T-cell (primary cell): Measurements from ENCODE around the gene KLHL24. TPM values are rescaled to one million over a fixed set of nuclear protein-coding genes. Genes with fewer than 3 reads are reported as not detected.

Source experiments
- ATAC-seq, 4 experiments: fragments of 200-7000 bp in 3 of 4; fragments of 150-1000 bp in 1 of 4; cut with Tn5 transposase; replicated peaks in 1 of 4; 1 replicate in 3 of 4; 2 replicates in 1 of 4; pipeline ENCODE4 v1.10.0; 2021; ENCODE audit warnings: moderate library complexity in 3 of 4, mild to moderate bottlenecking in 2 of 4, moderate number of reproducible peaks in 1 of 4
- CTCF ChIA-PET, 2 donors: fragments of 300-600 bp; sonication (Branson Sonifier 250); formaldehyde crosslinking; loops; one replicate each; lab custom pipeline; 2022; ENCODE audit warnings: antibody characterized with exemption in 2 of 2; lab: Charles Lee
- POLR2A ChIA-PET, 2 donors: fragments of 300-600 bp; sonication (Branson Sonifier 250); formaldehyde crosslinking; loops; one replicate each; lab custom pipeline; 2022; ENCODE audit warnings: antibody characterized with exemption in 2 of 2; lab: Charles Lee
- DNase-seq, 35 experiments: peaks; one replicate each; pipeline versions ENCODE4 v3.0.0 to v3.0.0-alpha.2; 2013 to 2023
- H3K27ac ChIP-seq: one replicate; pipeline ENCODE4 v1.5.1; 2013; ENCODE audit warnings: low read length
- H3K27me3 ChIP-seq, 2 experiments: replicated peaks in 1 of 2; 1 replicate in 1 of 2; 2 replicates in 1 of 2; pipeline versions ENCODE4 v1.6.1 to v1.7.0; 2013; ENCODE audit warnings: low read length in 1 of 2, mixed read lengths in 1 of 2; ENCODE audit not compliant: control insufficient read depth in 2 of 2, insufficient read depth in 2 of 2; ENCODE audit errors: extremely low read depth in 1 of 2
- H3K36me3 ChIP-seq, 2 donors: 1 replicate in 1 of 2; 2 replicates in 1 of 2; pipeline versions ENCODE4 v1.6.1 to v1.7.0; 2013; ENCODE audit warnings: low read length in 1 of 2; ENCODE audit not compliant: control insufficient read depth in 2 of 2, insufficient read depth in 1 of 2; ENCODE audit errors: extremely low read depth in 1 of 2
- H3K4me1 ChIP-seq, 2 experiments: 1 replicate in 1 of 2; 2 replicates in 1 of 2; pipeline versions ENCODE4 v1.6.1 to v1.7.0; 2013; ENCODE audit warnings: low read length in 2 of 2, mixed read lengths in 1 of 2; ENCODE audit not compliant: insufficient read depth in 2 of 2, control insufficient read depth in 1 of 2; ENCODE audit errors: extremely low read depth in 1 of 2
- H3K4me3 ChIP-seq, 2 donors: 1 replicate in 1 of 2; 2 replicates in 1 of 2; pipeline versions ENCODE4 v1.5.1 to v1.7.0; 2013; ENCODE audit warnings: mild to moderate bottlenecking in 2 of 2, low read length in 1 of 2, moderate library complexity in 1 of 2; ENCODE audit not compliant: control insufficient read depth in 1 of 2; ENCODE audit errors: extremely low read depth in 1 of 2
- H3K9me3 ChIP-seq: 2 replicates; pipeline ENCODE4 v1.7.0; 2013
- H3K27ac Mint-ChIP-seq, 2 donors: one replicate each; pipeline ENCODE4 v1.8.0; 2020 to 2021; ENCODE audit warnings: mild to moderate bottlenecking in 2 of 2, mixed read lengths in 2 of 2
- H3K27me3 Mint-ChIP-seq, 2 donors: one replicate each; pipeline ENCODE4 v1.8.0; 2021 to 2022; ENCODE audit warnings: mixed read lengths in 2 of 2
- H3K36me3 Mint-ChIP-seq: one replicate; pipeline ENCODE4 v1.8.0; 2021; ENCODE audit warnings: mixed read lengths
- H3K4me1 Mint-ChIP-seq, 3 donors: one replicate each; pipeline ENCODE4 v1.8.0; 2020 to 2022; ENCODE audit warnings: mixed read lengths in 3 of 3, mild to moderate bottlenecking in 1 of 3
- H3K4me3 Mint-ChIP-seq, 3 donors: one replicate each; pipeline ENCODE4 v1.8.0; 2020 to 2022; ENCODE audit warnings: mild to moderate bottlenecking in 3 of 3, mixed read lengths in 3 of 3, moderate library complexity in 3 of 3
- H3K9me3 Mint-ChIP-seq, 3 donors: one replicate each; pipeline ENCODE4 v1.8.0; 2020 to 2022; ENCODE audit warnings: mixed read lengths in 3 of 3
- WGBS: methylation state at CpG from one replicate; pipeline ENCODE4 v1.1.5; 2013; ENCODE audit warnings: missing lambda C conversion rate; ENCODE audit not compliant: insufficient coverage; 5-methylcytosine and 5-hydroxymethylcytosine counted together
- total RNA-seq, 35 experiments: library from RNA in 6 of 35; stranded (reverse) in 6 of 35; fragments of 120-200 nt in 1 of 35; gene quantifications; one replicate each; pipeline versions ENCODE4 v1.2.1 to v1.2.4 and lab custom pipeline; 2013 to 2026

KLHL24 gene
- total RNA-seq, 5 donors from 2014 or later (not counting 1 experiment from before 2014, with no cell fraction given) = 83.3 to 145 (median 101) TPM

DNA sequence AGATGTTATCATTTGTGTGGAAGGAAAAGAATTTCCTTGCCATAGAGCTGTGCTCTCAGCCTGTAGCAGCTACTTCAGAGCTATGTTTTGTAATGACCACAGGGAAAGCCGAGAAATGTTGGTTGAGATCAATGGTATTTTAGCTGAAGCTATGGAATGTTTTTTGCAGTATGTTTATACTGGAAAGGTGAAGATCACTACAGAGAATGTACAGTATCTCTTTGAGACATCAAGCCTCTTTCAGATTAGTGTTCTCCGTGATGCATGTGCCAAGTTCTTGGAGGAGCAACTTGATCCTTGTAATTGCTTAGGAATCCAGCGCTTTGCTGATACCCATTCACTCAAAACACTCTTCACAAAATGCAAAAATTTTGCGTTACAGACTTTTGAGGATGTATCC is 15.1 kb downstream of the KLHL24 start:
- no peak for DNase-seq
- Mint-ChIP-seq H3K36me3 (peaks cover 63% of the 10 kb centered on the region), H3K27ac (no peak overlapping the region), H3K9me3 (peaks cover 5 to 31% (median 20%) of the 10 kb centered on the region in 3 donors), H3K4me3 (peak overlapping the region in 1 of 3 donors; percentile 9), H3K27me3 (no peaks in the 10 kb centered on the region), H3K4me1 (peaks cover 9 to 13% (median 9%) of the 10 kb centered on the region in 3 donors)
- Histone ChIP-seq H3K36me3 (peaks cover 10 to 39% of the 10 kb centered on the region in 2 donors), H3K4me1 (no peaks in the 10 kb centered on the region), H3K27me3 (no peaks in the 10 kb centered on the region), H3K9me3 (peaks cover 22% of the 10 kb centered on the region), H3K27ac (no peak overlapping the region), H3K4me3 (no peak overlapping the region)
- WGBS = 100% methylated on average over 1 of the region's 4 CpGs
- POLR2A ChIA-PET = interaction anchor here (0.6 to 0.8 kb wide), 3 partner anchors 10 to 55 kb away, joined by 3 to 10 read pairs (median 3); no protein-coding TSS in a partner anchor
- no peak for ATAC-seq
- CTCF ChIA-PET = no interaction called here

DNA sequence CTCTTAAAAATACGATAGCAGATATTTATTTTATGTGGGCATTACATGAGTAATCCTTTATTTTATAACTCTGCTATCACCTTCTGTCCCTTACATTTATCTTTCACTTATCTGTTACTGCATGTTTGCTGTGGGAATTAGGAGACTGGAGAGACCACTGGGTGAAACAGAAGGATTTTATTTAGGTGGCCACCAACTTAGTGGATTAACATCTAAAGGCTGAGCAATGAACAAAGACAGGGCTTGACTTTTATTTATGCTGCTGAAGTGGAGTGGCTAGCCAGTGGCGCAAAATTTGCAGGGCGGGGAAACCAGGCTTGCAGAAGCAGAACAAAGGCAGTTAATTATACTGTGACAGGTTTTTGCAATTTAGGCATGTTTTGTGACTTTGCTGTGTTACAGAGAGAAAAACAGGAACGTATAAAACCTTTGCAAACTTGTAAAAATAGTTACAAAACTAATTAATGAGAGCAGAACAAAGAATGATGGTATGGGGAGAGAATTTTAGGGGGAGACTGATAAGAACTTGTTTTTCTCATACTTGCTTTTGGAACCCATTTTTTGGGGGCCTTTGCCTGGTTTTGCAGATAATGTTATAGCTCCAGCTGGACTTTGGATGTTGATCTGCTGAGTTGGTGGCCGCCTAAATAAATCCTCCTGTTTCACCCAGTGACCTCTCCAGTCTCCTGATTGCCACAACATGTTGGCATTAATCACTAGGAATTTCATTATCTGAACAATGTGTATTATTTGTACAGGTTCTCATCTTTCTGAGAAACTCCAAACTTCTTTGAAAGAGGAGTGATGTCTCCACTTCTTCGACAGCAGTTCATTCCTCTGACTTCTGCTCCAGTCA is 18.0 kb downstream of the KLHL24 start:
- peak in 1 of 35 experiments; percentile 25 for DNase-seq
- WGBS = 100% methylated on average over 3 of the region's 6 CpGs
- H3K4me3 Mint-ChIP-seq = no peak overlapping the region

DNA sequence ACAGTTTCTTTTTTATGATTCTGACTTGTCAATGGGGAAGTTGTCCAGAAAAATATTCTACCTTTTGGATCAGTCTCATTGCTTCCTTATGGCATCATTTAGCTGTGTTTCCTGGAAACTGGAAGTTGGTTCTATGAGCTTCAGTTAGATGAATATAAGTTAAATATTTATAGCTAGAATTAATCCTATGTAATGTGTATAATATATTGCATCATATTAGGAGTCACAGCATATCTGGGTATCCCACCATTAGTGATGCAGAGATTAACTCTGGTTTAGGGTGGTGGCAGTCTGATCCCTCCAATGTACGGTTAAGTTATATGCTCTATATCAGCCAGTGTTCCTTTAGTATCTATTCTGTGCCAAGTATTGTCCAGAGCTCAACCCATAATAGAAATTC is 19.3 kb downstream of the KLHL24 start:
- Mint-ChIP-seq H3K9me3 (peaks cover 10 to 35% (median 24%) of the 10 kb centered on the region in 3 donors), H3K27ac (no peak overlapping the region), H3K36me3 (peaks cover 73% of the 10 kb centered on the region), H3K27me3 (no peaks in the 10 kb centered on the region), H3K4me3 (no peak overlapping the region), H3K4me1 (peaks cover 30 to 36% (median 32%) of the 10 kb centered on the region in 3 donors)
- Histone ChIP-seq H3K27me3 (no peaks in the 10 kb centered on the region), H3K36me3 (peaks cover 15 to 39% of the 10 kb centered on the region in 2 donors), H3K27ac (no peak overlapping the region), H3K4me1 (no peaks in the 10 kb centered on the region), H3K9me3 (peaks cover 22% of the 10 kb centered on the region), H3K4me3 (no peak overlapping the region)
- no peak for DNase-seq
- ChIA-PET POLR2A (interaction anchor here in 1 of 2 donors (0.6 to 1.2 kb wide), 5 partner anchors 9 to 1977 kb away, joined by 3 to 5 read pairs (median 3); partner anchors contain the start of gene YEATS2), CTCF (interaction anchor here in 1 of 2 donors (0.9 kb wide), 1 partner anchor 18 kb away, joined by 3 read pairs; no protein-coding TSS in a partner anchor)
- no peak for ATAC-seq
- WGBS = no CpG with 5 or more reads among the region's 1 CpG

More for the DNA sequence above, 18.0 kb downstream of the KLHL24 start:
- Histone ChIP-seq H3K9me3 (peaks cover 22% of the 10 kb centered on the region), H3K36me3 (peaks cover 10 to 39% of the 10 kb centered on the region in 2 donors), H3K4me3 (no peak overlapping the region), H3K27ac (no peak overlapping the region), H3K27me3 (no peaks in the 10 kb centered on the region), H3K4me1 (no peaks in the 10 kb centered on the region)
- no peak for ATAC-seq
- Mint-ChIP-seq H3K4me1 (peaks cover 22 to 24% (median 22%) of the 10 kb centered on the region in 3 donors), H3K36me3 (peaks cover 74% of the 10 kb centered on the region), H3K27ac (no peak overlapping the region), H3K27me3 (no peaks in the 10 kb centered on the region), H3K9me3 (peaks cover 10 to 38% (median 24%) of the 10 kb centered on the region in 3 donors)
- POLR2A ChIA-PET = no interaction called here
- CTCF ChIA-PET = no interaction called here

DNA sequence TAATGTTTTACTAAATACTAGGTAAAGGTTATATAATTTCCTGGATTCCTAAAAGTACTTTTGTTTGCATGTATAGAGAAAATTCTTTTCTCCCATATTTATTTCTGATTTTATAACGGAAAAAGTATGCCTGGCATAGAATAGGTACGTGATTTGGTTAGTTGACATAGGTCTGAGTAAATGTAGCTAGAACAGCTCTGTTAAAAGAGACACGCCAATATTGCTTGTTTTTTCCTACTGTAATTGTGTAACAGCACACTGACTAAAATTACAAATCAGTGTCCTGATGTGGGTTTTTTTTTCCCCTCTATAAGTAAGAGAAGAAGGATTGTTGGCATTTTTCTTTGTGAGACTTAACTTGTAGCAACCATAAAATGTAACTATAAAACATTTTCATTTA is 26.7 kb downstream of the KLHL24 start:
- H3K27me3 ChIP-seq = no peaks in the 10 kb centered on the region
- DNase-seq = no peak
- ATAC-seq = no peak
- POLR2A ChIA-PET = interaction anchor here in 1 of 2 donors (0.5 to 0.6 kb wide), 3 partner anchors 34 to 458 kb away, joined by 3 to 4 read pairs (median 3); partner anchors contain the start of gene YEATS2
- peaks cover 11 to 50% of the 10 kb centered on the region in 2 donors for H3K36me3 ChIP-seq
- peaks cover 0 to 2% (median 2%) of the 10 kb centered on the region in 3 donors for H3K9me3 Mint-ChIP-seq
- CTCF ChIA-PET = interaction anchor here in 1 of 2 donors (0.6 to 1.0 kb wide), 4 partner anchors 23 to 1484 kb away, joined by 3 to 6 read pairs (median 3); partner anchors contain the start of gene KLHL24
- no peak overlapping the region for H3K4me3 ChIP-seq
- no peak overlapping the region for H3K4me3 Mint-ChIP-seq
- no CpG with 5 or more reads among the region's 3 CpGs for WGBS
- H3K4me1 ChIP-seq = no peaks in the 10 kb centered on the region
- H3K9me3 ChIP-seq = no peaks in the 10 kb centered on the region
- no peak overlapping the region for H3K27ac Mint-ChIP-seq
- peaks cover 33 to 39% (median 33%) of the 10 kb centered on the region in 3 donors for H3K4me1 Mint-ChIP-seq
- H3K27me3 Mint-ChIP-seq = no peaks in the 10 kb centered on the region
- H3K27ac ChIP-seq = no peak overlapping the region
- peaks cover 49% of the 10 kb centered on the region for H3K36me3 Mint-ChIP-seq

DNA sequence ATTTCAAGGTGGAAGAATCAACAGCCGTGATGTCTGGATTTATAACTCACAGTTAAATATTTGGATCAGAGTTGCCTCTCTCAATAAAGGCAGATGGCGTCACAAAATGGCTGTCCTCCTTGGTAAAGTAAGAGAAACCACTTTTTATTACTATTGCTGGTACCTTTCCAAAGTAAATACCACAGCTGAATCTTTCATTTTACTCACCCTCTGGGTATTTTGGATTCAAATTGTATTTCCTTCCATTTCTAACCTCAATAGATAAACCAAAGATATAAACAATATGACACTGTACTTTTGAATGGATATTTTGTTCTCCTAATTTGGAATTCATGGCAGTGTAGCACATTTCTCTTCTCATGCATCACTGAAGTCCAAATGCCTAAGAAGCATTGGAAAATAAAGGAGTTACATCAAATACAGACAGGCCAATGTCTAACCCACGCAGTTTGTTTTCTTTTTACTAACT is 29.5 kb downstream of the KLHL24 start:
- H3K4me1 Mint-ChIP-seq = peaks cover 7 to 24% (median 16%) of the 10 kb centered on the region in 3 donors
- ChIA-PET POLR2A (no interaction called here), CTCF (no interaction called here)
- Histone ChIP-seq H3K27ac (no peak overlapping the region), H3K9me3 (no peaks in the 10 kb centered on the region), H3K36me3 (peaks cover 7 to 61% of the 10 kb centered on the region in 2 donors), H3K4me3 (no peak overlapping the region), H3K4me1 (no peaks in the 10 kb centered on the region), H3K27me3 (no peaks in the 10 kb centered on the region)
- ATAC-seq = no peak
- H3K27me3 Mint-ChIP-seq = no peaks in the 10 kb centered on the region
- no peaks in the 10 kb centered on the region for H3K9me3 Mint-ChIP-seq
- no CpG with 5 or more reads among the region's 3 CpGs for WGBS
- DNase-seq = no peak
- no peak overlapping the region for H3K4me3 Mint-ChIP-seq
- no peak overlapping the region for H3K27ac Mint-ChIP-seq
- peaks cover 40% of the 10 kb centered on the region for H3K36me3 Mint-ChIP-seq

DNA sequence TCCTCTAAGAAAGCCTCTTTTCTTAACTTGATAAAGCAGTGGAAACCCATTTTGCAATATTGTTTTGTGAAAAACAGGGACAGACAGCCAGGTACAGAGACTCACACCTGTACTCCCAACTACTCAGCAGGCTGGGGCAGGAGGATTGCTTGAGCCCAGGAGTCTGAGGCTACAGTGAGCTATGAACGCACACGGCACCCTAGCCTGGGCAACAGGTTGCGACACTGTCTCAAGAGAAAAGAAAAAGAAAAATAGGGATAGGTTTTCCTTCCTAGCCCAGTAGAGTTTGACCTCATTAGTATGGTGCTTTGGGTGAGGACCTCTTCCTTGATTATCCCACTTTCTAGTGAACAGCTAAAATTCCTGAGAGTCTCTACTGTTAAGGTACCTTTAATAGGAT is 44.6 kb downstream of the KLHL24 start:
- H3K4me1 ChIP-seq = no peaks in the 10 kb centered on the region
- H3K9me3 ChIP-seq = no peaks in the 10 kb centered on the region
- H3K9me3 Mint-ChIP-seq = no peaks in the 10 kb centered on the region
- DNase-seq = no peak
- H3K4me3 Mint-ChIP-seq = no peak overlapping the region
- no CpG with 5 or more reads among the region's 3 CpGs for WGBS
- no peak overlapping the region for H3K27ac ChIP-seq
- H3K27me3 ChIP-seq = no peaks in the 10 kb centered on the region
- peak overlapping the region in 1 of 2 donors; percentile 64 for H3K27ac Mint-ChIP-seq
- H3K4me1 Mint-ChIP-seq = no peaks in the 10 kb centered on the region
- ChIA-PET POLR2A (interaction anchor here in 1 of 2 donors (0.6 to 1.4 kb wide), 2 partner anchors 17 to 820 kb away, joined by 4 to 5 read pairs; partner anchors contain the start of gene YEATS2), CTCF (no interaction called here)
- no peaks in the 10 kb centered on the region for H3K27me3 Mint-ChIP-seq
- peaks cover 44% of the 10 kb centered on the region for H3K36me3 Mint-ChIP-seq
- H3K4me3 ChIP-seq = no peak overlapping the region
- peak in 1 of 4 experiments; percentile 23 for ATAC-seq
- H3K36me3 ChIP-seq = peaks cover 0 to 31% of the 10 kb centered on the region in 2 donors
